ENCODE measurements around the gene INPP5D.
"Not testable (repeated sequence)": the region's sequence is repeated elsewhere in the genome, so short reads cannot be mapped to it uniquely, and the experiment has no call there.

Gene INPP5D

GRCh38 chr2:233173115-233173514 is 113.0 kb downstream of the INPP5D start:
- no peak for DNase-seq (ENCODE audit: low read depth, low spot score)

GRCh38 chr2:233174137-233174536 is 114.0 kb downstream of the INPP5D start:
- DNase-seq (ENCODE audit: low read depth, low spot score), result no peak

GRCh38 chr2:233178994-233179847 is 119.1 kb downstream of the INPP5D start:
- no peak for DNase-seq (ENCODE audit: low read depth, low spot score)

GRCh38 chr2:233179848-233180366 is 119.8 kb downstream of the INPP5D start:
- no peak for DNase-seq (ENCODE audit: low read depth, low spot score)

GRCh38 chr2:233183869-233184418 is 123.8 kb downstream of the INPP5D start:
- DNase-seq (ENCODE audit: low read depth, low spot score), result no peak

GRCh38 chr2:233184669-233185068 is 124.5 kb downstream of the INPP5D start:
- DNase-seq (ENCODE audit: low read depth, low spot score), result no peak

- no peak for DNase-seq (ENCODE audit: low read depth, low spot score)
Measured at GRCh38 chr2:233185330-233185729, 125.2 kb downstream of the INPP5D start.

GRCh38 chr2:233185963-233186362 is 125.8 kb downstream of the INPP5D start:
- no peak for DNase-seq (ENCODE audit: low read depth, low spot score)

GRCh38 chr2:233186851-233187250 is 126.7 kb downstream of the INPP5D start:
- no peak for DNase-seq (ENCODE audit: low read depth, low spot score)

GRCh38 chr2:233189025-233189424 is 128.9 kb downstream of the INPP5D start:
- no peak for DNase-seq (ENCODE audit: low read depth, low spot score)

GRCh38 chr2:233191016-233191415 is 130.9 kb downstream of the INPP5D start:
- not testable (repeated sequence) for DNase-seq (ENCODE audit: low read depth, low spot score)

GRCh38 chr2:233193738-233194137 is 133.6 kb downstream of the INPP5D start:
- DNase-seq (ENCODE audit: low read depth, low spot score), result no peak

GRCh38 chr2:233195027-233195426 is 134.9 kb downstream of the INPP5D start:
- DNase-seq (ENCODE audit: low read depth, low spot score), result no peak

GRCh38 chr2:233197022-233197421 is 136.9 kb downstream of the INPP5D start:
- DNase-seq (ENCODE audit: low read depth, low spot score), result no peak

- DNase-seq (ENCODE audit: low read depth, low spot score), result no peak
Measured at GRCh38 chr2:233198026-233198425, 137.9 kb downstream of the INPP5D start.

GRCh38 chr2:233199870-233200269 is 139.7 kb downstream of the INPP5D start:
- no peak for DNase-seq (ENCODE audit: low read depth, low spot score)

GRCh38 chr2:233200790-233201189 is 140.6 kb downstream of the INPP5D start:
- DNase-seq (ENCODE audit: low read depth, low spot score), result not testable (repeated sequence)

GRCh38 chr2:233201258-233202013 is 141.3 kb downstream of the INPP5D start:
- DNase-seq (ENCODE audit: low read depth, low spot score), result no peak

GRCh38 chr2:233202531-233202944 is 142.4 kb downstream of the INPP5D start:
- no peak for DNase-seq (ENCODE audit: low read depth, low spot score)

GRCh38 chr2:233203060-233203459 is 142.9 kb downstream of the INPP5D start:
- no peak for DNase-seq (ENCODE audit: low read depth, low spot score)

- DNase-seq (ENCODE audit: low read depth, low spot score), result no peak
Measured at GRCh38 chr2:233204286-233204936, 144.3 kb downstream of the INPP5D start.

All from ELF-1 (cell line).